T-helper 2 cell treated with Interferon-gamma antibody and Interleukin-4, amounts not matched to agents 100 ng/mL and 5 ng/mL, for 36 hours (primary cell): ENCODE results near the gene CSMD2. TPM values are rescaled to one million over a fixed set of nuclear protein-coding genes. Genes with fewer than 3 reads are reported as not detected.

ENCODE experiments used
- intact Hi-C: fragments of 100-400 bp; cut with micrococcal nuclease; formaldehyde crosslinking; loops from one replicate; pipeline ENCODE4 v1.15.1; 2023
- total RNA-seq: library from RNA; stranded (reverse); gene quantifications from 2 replicates; pipeline ENCODE4 v1.2.3, GENCODE V29; 2022

The CSMD2 gene
- total RNA-seq, 1 donor from 2014 or later = not detected

- intact Hi-C loops = no loop called here
Observed at GRCh38 chr1:33966346-33967141, 198.5 kb downstream of the CSMD2 start.

- intact Hi-C loops = no loop called here
Observed at GRCh38 chr1:33965086-33965485, 199.9 kb downstream of the CSMD2 start.

GRCh38 chr1:33962061-33962460, 203.0 kb downstream of the CSMD2 start:
- intact Hi-C loops = no loop called here

GRCh38 chr1:33960188-33960895, 204.7 kb downstream of the CSMD2 start:
- intact Hi-C loops = no loop called here

- intact Hi-C loops = no loop called here
Observed at GRCh38 chr1:33957854-33958253, 207.2 kb downstream of the CSMD2 start.

- intact Hi-C loops = no loop called here
Observed at GRCh38 chr1:33955096-33955495, 209.9 kb downstream of the CSMD2 start.

- intact Hi-C loops = no loop called here
Observed at GRCh38 chr1:33949570-33949969, 215.5 kb downstream of the CSMD2 start.

GRCh38 chr1:33948291-33948690, 216.7 kb downstream of the CSMD2 start:
- intact Hi-C loops = no loop called here

GRCh38 chr1:33946836-33947235, 218.2 kb downstream of the CSMD2 start:
- intact Hi-C loops = no loop called here

GRCh38 chr1:33944846-33945245, 220.2 kb downstream of the CSMD2 start:
- intact Hi-C loops = no loop called here

GRCh38 chr1:33943978-33944377, 221.1 kb downstream of the CSMD2 start:
- intact Hi-C loops = no loop called here

- intact Hi-C loops = no loop called here
Observed at GRCh38 chr1:33932871-33933270, 232.2 kb downstream of the CSMD2 start.

GRCh38 chr1:33931111-33931475, 233.9 kb downstream of the CSMD2 start:
- intact Hi-C loops = no loop called here

- intact Hi-C loops = no loop called here
Observed at GRCh38 chr1:33930346-33931110, 234.5 kb downstream of the CSMD2 start.

- intact Hi-C loops = no loop called here
Observed at GRCh38 chr1:33928251-33928650, 236.8 kb downstream of the CSMD2 start.

- intact Hi-C loops = no loop called here
Observed at GRCh38 chr1:33927721-33928120, 237.3 kb downstream of the CSMD2 start.

GRCh38 chr1:33925586-33925985, 239.4 kb downstream of the CSMD2 start:
- intact Hi-C loops = no loop called here

- intact Hi-C loops = no loop called here
Observed at GRCh38 chr1:33921281-33921680, 243.7 kb downstream of the CSMD2 start.

- intact Hi-C loops = no loop called here
Observed at GRCh38 chr1:33918368-33918767, 246.7 kb downstream of the CSMD2 start.

- intact Hi-C loops = no loop called here
Observed at GRCh38 chr1:33916786-33917185, 248.2 kb downstream of the CSMD2 start.

- intact Hi-C loops = no loop called here
Observed at GRCh38 chr1:33914531-33914930, 250.5 kb downstream of the CSMD2 start.

GRCh38 chr1:33908324-33908956, 256.6 kb downstream of the CSMD2 start:
- intact Hi-C loops = no loop called here
